Measurements from ENCODE around the gene KEL.

Gene KEL

DNA sequence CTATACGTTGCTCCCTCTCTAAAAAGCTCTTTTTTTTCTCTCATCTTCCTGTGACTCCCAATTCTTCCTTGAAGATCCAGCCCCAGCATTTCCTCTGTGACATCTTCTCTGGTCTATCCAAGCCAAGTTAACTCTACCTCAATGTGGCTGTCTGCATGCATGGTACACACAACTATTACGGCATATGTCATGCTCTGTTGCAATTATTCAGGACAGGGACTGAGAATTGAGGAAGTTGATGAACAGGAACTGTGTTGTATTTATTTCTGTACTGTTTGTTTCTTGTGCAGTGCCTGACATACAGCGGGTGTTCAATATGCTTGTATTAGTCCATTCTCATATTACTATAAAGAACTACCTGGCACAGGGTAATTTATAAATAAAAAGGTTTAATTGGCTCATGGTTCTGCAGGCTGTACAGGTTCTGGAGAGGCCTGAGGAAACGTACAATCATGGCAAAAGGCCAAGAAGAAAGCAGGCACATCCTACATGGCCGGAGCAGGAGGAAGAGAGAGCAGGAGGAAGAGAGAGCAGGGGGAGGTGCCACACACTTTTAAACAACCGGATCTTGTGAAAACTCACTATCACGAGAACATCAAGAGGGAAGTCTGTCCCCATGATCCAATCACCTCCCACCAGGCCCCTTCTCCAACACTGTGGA lies 34.9 kb downstream of the KEL start:
- TF ChIP-seq GATA2 (IDR thresholded peaks at IDR 0.05; ENCODE audit: low read depth, low read length), result no peak
- TF ChIP-seq GATA3 (IDR thresholded peaks at IDR 0.05; ENCODE audit: low read depth, low read length), result no peak

DNA sequence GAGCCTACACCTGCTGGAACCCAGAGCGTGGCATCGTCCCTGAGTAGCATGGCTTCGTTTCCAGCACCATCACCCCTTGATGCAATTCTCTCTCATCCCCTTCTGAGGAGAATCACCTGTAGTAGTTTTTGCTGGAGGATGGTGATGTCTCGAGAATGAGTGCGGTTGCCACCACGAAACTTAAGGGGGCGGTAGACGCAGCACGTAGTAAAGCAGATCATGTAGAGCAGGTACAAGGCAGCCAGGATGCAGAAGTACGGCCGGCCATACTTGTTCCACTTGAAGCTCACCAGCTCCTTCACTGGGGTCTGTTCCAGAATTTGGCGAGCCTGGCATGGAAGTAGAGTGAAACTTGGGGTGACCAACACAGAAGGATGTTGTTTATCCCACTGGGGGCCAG lies 36.8 kb downstream of the KEL start:
- TF ChIP-seq GATA2 (IDR thresholded peaks at IDR 0.05; ENCODE audit: low read depth, low read length) (no peak), GATA3 (IDR thresholded peaks at IDR 0.05; ENCODE audit: low read depth, low read length) (no peak)

DNA sequence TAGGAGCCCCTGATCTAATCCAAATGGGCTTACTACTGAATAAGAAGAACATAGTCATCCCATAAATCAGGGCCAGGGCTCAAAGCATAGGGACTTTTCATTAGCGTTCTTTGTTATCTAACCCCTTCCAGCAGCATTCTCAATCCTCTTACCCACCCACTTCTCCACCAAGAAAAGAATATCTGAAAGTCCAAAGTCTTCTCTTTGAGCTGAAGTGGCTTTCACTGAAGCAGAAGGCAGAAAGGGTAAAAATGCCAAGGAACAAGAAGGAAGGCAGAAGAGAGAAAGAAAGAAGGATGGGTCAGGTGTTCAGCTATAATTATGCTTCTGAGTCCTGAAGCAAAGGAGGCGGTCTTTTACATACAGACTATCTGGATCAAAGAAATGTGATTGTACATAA lies 38.8 kb downstream of the KEL start:
- TF ChIP-seq GATA2 (IDR thresholded peaks at IDR 0.05; ENCODE audit: low read depth, low read length) (no peak), GATA3 (IDR thresholded peaks at IDR 0.05; ENCODE audit: low read depth, low read length) (no peak)

DNA sequence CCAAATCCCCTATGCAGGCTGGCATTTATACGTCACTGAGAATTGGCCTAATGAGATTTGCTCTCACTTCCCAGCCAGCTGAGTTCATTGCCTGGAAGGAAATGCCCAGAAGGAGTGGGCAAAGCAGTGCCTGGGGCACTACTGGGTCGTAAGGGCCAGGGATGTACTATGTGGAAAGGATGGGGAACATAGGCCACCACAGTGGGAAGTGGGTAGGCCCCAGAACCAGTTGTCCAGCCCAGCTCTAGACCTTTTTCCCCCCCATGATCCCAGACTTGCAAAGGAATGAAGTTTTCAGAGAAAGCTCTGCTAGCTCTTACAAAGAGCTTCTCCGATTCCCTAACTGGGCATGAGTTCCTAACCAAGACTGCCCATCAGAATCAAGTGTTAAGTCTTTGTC lies 42.5 kb downstream of the KEL start:
- TF ChIP-seq GATA2 (IDR thresholded peaks at IDR 0.05; ENCODE audit: low read depth, low read length) (no peak), GATA3 (IDR thresholded peaks at IDR 0.05; ENCODE audit: low read depth, low read length) (no peak)

DNA sequence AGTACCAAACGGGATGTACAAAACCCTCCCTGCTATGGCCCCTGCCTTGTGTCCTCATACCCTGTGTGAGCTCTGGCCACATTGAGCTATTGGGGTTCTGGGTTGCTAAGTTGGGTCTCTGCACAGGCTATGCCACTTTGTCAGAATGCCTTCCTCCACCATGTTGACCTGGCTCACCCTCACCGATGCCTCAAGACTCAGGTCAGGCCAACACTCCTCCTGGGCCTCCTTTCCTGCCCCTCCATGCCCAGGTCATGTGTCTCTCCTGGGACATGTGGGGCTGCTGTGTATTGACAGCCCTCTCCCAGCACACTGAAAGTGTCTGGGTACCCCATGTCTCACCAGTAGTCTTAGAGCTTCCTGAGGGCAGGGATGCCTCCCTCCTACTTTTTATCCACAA lies 43.3 kb downstream of the KEL start:
- no peak for TF ChIP-seq GATA2 (IDR thresholded peaks at IDR 0.05; ENCODE audit: low read depth, low read length)
- no peak for TF ChIP-seq GATA3 (IDR thresholded peaks at IDR 0.05; ENCODE audit: low read depth, low read length)

DNA sequence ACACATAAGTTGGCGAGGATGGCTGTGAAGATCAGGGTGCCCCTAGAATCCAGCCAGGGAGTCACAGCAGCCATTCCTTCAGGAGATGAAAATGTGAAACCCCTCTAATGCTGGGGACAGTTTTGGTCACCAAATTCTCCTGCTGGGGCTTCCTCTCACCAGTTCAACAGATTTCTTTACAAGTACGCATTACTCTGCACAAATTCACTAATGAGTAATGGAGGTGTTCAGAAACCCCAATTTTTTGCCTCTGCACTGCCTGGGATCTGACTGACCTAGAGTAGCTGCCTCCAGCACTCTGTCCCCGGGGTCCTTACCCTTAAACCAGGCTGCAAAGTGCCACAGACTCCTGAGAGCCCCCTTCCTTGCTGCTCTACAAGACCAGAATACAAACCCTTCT lies 44.7 kb downstream of the KEL start:
- TF ChIP-seq GATA3 (IDR thresholded peaks at IDR 0.05; ENCODE audit: low read depth, low read length) (no peak), GATA2 (IDR thresholded peaks at IDR 0.05; ENCODE audit: low read depth, low read length) (no peak)

DNA sequence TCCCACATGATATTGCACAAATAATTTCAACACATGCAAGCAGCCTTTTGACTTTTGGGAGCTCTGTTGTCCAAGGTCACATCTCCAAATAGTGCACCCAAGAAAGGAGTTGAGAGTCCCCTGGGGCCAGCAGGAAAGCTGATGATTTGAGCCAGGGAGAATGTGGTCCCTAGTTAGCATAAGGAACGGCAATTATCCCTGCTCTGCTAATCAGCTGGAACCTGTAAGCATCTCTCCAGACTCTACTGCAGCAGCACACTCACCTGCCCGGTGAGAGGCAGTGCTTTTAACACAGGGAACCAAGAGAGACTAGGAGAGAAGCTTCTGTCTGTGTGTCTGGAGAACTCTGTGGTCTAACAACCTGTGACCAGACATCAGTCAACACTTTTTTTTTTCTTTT lies 45.7 kb downstream of the KEL start:
- TF ChIP-seq GATA3 (IDR thresholded peaks at IDR 0.05; ENCODE audit: low read depth, low read length), result no peak
- no peak for TF ChIP-seq GATA2 (IDR thresholded peaks at IDR 0.05; ENCODE audit: low read depth, low read length)

DNA sequence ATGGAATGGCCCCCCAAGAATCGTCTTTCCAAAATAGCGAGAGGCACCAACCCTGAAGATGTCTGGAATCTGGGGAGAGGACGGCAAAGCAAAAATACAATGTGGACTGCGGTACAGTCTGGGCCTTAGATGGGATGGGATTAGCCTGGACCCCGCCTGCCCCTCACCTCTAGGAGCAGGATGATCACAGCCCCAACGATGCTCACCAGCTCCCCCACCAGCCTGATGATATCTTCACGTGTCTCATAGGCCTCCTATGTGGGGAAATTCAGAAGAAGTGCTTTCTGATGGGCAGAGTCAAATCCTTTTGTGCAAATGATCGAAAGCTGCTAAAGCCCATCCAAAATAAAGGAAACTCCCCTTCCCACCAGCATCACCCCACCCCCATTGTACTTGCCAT lies 46.8 kb downstream of the KEL start:
- TF ChIP-seq GATA3 (IDR thresholded peaks at IDR 0.05; ENCODE audit: low read depth, low read length), result no peak

DNA sequence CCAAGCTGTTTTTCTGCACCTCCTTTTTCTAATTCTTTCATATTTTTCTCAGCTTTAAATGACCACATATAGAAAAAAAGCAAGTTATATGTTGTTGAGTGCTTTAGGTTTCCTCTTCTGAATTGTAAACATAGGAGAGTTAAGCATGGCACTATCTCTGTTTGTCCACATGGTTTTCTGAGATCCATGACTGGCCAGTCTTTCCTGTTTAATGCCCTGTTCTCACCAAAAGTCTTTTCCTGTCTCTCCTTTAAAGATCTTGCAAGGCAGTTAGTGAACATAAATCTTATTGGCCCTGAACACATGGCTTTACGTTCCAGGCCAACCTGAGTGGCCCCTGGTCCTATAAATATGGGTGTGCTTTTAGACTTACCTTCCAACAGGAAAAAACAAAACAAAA lies 48.0 kb downstream of the KEL start:
- TF ChIP-seq GATA3 (IDR thresholded peaks at IDR 0.05; ENCODE audit: low read depth, low read length) (no peak), GATA2 (IDR thresholded peaks at IDR 0.05; ENCODE audit: low read depth, low read length) (no peak)

DNA sequence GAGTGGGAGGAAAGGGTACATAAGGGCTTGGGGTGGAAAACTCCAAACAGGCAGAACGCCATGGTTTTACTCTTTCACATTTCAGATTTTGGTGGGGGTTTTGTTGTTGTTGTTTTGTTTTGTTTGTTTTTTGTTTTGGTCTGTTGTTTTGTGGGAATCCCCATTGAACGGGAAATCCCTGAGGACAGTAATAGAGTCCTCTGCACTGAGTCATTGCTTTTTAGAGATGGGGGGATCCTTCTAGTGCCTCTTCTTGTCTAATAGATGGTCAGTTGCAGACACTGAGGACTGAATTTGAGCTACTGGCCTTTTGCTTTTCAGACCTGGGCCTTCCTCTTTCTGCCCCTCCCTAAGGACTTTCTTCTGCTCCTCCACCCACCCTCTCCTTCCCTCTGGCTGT lies 48.6 kb downstream of the KEL start:
- no peak for TF ChIP-seq GATA2 (IDR thresholded peaks at IDR 0.05; ENCODE audit: low read depth, low read length)
- TF ChIP-seq GATA3 (IDR thresholded peaks at IDR 0.05; ENCODE audit: low read depth, low read length), result no peak

DNA sequence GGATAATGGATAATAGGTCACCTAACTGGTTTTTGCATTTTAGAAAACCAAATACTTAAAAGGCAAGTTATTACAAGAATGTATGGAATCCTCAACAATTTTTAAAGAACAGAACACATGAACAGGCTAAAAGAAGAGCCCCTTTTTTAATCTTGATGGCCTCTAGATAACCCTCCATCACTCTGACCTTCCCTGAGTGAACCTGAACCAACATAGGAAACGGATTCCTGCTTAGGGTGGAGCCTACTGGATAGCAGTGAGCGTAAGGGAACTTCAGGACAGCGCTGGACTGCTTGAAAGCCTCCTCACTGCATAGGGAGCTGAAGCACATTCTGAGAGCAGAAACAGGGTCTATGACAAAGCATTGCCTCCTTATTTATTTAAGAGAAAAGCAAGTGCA lies 49.1 kb downstream of the KEL start:
- TF ChIP-seq GATA2 (IDR thresholded peaks at IDR 0.05; ENCODE audit: low read depth, low read length) (no peak), GATA3 (IDR thresholded peaks at IDR 0.05; ENCODE audit: low read depth, low read length) (no peak)

DNA sequence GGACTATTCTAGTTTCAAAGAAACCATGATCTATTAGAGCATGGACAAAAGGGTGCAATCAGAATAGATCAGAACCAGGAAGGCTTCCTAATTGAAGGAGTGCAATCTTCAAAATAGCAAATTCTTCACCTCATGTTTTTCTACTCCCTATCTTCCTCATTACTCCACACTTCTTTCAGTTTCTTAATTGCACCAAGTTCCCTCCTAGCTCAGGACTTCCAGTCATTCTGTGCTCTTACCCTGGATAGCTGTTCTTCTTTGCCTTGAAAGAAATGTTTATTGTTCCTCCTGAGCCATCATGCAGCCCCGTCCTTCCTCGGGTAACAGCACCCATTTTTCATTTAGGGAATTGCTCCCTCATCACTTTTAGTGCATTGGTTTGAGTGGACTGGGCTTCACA lies 51.7 kb downstream of the KEL start:
- no peak for TF ChIP-seq GATA3 (IDR thresholded peaks at IDR 0.05; ENCODE audit: low read depth, low read length)
- TF ChIP-seq GATA2 (IDR thresholded peaks at IDR 0.05; ENCODE audit: low read depth, low read length), result no peak

DNA sequence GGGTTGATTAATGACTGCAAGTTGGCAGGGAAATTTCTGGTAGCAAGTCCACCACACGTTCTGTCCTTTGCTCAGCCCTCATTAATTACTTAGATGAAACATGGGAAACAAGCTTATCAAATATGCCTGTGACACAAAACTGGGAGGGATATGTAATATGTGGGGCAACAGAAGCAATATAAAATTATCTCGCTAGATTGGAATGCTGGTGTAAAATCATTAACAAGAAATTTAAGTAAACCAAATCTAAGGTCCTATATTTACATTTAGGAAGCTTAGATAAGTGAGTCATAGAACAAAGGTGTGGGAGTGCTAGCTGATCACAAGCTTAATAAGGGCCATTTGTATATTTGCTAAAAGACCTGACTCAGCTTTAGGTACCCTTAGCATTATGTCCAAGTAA lies 52.1 kb downstream of the KEL start:
- TF ChIP-seq GATA2 (IDR thresholded peaks at IDR 0.05; ENCODE audit: low read depth, low read length), result no peak
- no peak for TF ChIP-seq GATA3 (IDR thresholded peaks at IDR 0.05; ENCODE audit: low read depth, low read length)

DNA sequence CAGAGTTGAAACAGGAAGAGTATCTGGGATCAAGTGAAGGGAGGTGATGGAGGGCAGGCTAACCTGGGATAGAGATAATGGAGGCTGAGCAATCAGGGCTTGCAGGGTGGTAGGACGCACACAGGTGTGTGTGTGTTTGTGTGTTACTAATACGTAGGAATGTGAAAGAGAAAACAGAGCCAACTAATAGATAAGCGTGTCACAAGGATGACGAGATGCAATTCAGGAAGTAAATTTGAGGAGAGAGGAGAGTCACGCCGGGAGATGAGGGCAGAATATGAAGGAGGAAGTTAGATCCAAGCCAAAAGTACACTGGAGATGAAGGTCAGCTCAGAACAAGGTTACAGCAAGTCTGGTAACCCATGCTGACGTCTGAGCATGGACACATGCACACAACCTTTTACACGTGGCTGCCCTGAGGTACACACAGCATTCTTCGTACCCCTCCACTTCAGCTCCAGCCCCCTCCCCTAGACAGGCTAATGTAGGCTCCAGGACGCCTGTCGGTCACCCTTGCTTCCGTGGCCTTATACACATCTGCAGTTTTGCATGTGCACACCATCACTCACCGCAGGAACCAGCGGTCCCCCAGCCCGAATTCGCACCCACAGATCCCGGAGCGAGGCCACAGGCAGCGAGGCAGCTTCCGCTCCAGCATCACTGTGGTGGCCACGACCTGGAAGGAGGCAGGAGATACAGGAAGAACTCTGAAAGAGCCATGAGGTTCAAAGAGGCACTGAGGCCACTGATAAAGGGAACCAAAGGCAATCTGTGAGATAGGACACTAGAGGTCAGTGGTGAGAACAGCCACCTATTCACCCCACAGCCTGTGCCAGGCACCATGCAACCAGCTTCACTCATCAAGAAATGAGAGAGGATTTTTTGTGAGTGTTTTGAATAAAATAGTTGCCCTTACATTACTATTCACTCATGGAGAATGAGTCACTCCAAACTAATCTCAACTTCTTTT lies 53.0 kb downstream of the KEL start:
- TF ChIP-seq GATA3 (IDR thresholded peaks at IDR 0.05; ENCODE audit: low read depth, low read length), result no peak

DNA sequence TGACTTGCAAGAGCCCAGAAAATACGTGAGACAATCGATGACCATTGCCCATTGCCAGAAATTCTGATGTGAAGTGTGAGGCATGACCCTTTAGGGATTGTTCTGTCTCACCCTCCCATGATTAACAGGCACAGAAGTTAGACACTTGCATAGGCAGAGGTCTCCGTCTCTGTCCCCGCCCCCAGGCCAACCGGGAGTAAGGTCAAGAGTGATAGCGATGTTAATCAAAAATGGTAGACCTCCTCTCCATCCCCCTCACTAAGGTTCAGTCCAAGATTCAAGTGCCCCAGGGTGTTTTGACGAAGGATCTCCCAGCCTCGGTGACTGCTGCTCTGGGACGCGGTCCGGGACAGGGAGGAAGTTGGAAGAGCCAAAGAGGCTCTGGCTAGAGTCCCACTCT lies 53.9 kb downstream of the KEL start:
- TF ChIP-seq GATA3 (IDR thresholded peaks at IDR 0.05; ENCODE audit: low read depth, low read length), result no peak
- no peak for TF ChIP-seq GATA2 (IDR thresholded peaks at IDR 0.05; ENCODE audit: low read depth, low read length)

Data from SH-SY5Y (cell line).